Measurements from ENCODE around the gene GYPE. TPM values are rescaled to one million over a fixed set of nuclear protein-coding genes. Genes with fewer than 3 reads are reported as not detected.
"Not testable (repeated sequence)": the region's sequence is repeated elsewhere in the genome, so short reads cannot be mapped to it uniquely, and the experiment has no call there.

Gene GYPE
- polyA plus RNA-seq (2012; ENCODE audit: missing spikeins), result 2.9 TPM

DNA sequence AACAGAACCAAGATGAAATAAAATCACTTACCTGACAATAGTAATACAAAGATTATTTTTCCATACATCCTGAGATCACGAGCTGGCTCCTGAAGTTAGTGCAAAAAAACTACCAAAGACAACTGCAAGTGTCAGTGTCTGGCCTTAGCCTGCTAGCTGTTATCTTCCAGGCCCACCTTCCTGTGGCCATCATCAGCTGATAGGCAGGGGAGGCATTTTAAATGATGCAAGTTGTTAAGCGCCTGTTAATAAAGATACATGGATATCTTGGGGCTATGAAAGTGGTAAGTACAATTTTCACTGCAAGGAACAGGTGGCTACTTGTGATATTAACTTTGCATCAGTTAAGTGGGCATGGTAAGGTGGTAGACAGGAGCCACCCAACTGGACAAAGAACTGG, at the start of gene GYPE:
Gene GYPE (minus strand): TSS at position 120 of the 400 bp plus-strand sequence. CDS start 52 bp downstream, at position 68.
- DNase-seq (ENCODE audit: insufficient read length); FAIRE-seq: not testable (repeated sequence)

DNA sequence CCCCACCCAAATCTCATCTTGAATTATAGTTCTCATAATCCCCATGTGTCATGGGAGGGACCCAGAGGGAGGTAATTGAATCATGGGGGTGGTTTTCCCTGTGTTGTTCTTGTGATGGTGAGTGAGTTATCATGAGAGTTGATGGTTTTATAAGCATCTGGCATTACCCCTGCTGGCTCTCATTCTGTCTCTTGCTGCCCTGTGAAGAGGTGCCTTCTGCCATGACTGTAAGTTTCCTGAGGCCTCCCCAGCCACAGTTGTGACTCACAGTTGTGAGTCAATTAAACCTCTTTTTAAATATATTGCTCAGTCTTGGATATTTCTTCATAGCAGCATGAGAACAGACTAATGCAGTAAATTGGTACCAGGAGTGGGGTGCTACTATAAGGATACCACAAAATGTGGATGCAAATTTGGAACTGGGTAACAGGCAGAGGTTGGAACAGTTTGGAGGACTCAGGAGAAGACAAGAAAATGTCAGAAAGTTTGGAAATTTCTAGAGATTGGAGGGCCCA, 46.2 kb upstream of the GYPE start:
- not testable (repeated sequence) for DNase-seq (ENCODE audit: insufficient read length); FAIRE-seq

GRCh38 chr4:143950967-143951366, 45.6 kb upstream of the GYPE start:
- not testable (repeated sequence) for FAIRE-seq; DNase-seq (ENCODE audit: insufficient read length)

- DNase-seq (ENCODE audit: insufficient read length); FAIRE-seq: not testable (repeated sequence)
Observed at GRCh38 chr4:143950185-143950584, 44.8 kb upstream of the GYPE start.

- not testable (repeated sequence) for DNase-seq (ENCODE audit: insufficient read length); FAIRE-seq
Observed at GRCh38 chr4:143947493-143947892, 42.1 kb upstream of the GYPE start.

- FAIRE-seq; DNase-seq (ENCODE audit: insufficient read length): not testable (repeated sequence)
Observed at GRCh38 chr4:143940708-143941107, 35.3 kb upstream of the GYPE start.

- TF ChIP-seq TAF1 (IDR thresholded peaks at IDR 0.05; ENCODE audit: borderline replicate concordance, low read depth, low read length) (no peak), POLR2AphosphoS5 (IDR thresholded peaks at IDR 0.05; ENCODE audit: low read depth, low read length) (no peak), POLR2A (IDR thresholded peaks at IDR 0.05; ENCODE audit: low read depth, low read length) (no peak)
- FAIRE-seq (no peak), DNase-seq (ENCODE audit: insufficient read length) (no peak)
Observed at GRCh38 chr4:143939528-143939927, 34.2 kb upstream of the GYPE start.

GRCh38 chr4:143938890-143939289, 33.5 kb upstream of the GYPE start:
- not testable (repeated sequence) for DNase-seq (ENCODE audit: insufficient read length); FAIRE-seq

- FAIRE-seq (no peak), DNase-seq (ENCODE audit: insufficient read length) (no peak)
Observed at GRCh38 chr4:143921181-143921580, 15.8 kb upstream of the GYPE start.

DNA sequence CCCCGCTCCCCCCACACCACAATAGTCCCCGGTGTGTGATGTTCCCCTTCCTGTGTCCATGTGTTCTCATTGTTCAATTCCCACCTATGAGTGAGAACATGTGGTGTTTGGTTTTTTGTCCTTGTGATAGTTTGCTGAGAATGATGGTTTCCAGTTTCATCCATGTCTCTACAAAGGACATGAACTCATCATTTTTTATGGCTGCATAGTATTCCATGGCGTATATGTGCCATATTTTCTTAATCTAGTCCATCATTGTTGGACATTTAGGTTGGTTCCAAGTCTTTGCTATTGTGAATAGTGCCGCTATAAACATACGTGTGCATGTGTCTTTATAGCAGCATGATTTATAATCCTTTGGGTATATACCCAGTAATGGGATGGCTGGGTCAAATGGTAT, 11.1 kb upstream of the GYPE start:
- not testable (repeated sequence) for DNase-seq (ENCODE audit: insufficient read length); FAIRE-seq

More at GRCh38 chr4:143921181-143921580, 15.8 kb upstream of the GYPE start:
- no peak for TF ChIP-seq POLR2A (IDR thresholded peaks at IDR 0.05; ENCODE audit: low read depth, low read length)
- no peak for TF ChIP-seq POLR2AphosphoS5 (IDR thresholded peaks at IDR 0.05; ENCODE audit: low read depth, low read length)

DNA sequence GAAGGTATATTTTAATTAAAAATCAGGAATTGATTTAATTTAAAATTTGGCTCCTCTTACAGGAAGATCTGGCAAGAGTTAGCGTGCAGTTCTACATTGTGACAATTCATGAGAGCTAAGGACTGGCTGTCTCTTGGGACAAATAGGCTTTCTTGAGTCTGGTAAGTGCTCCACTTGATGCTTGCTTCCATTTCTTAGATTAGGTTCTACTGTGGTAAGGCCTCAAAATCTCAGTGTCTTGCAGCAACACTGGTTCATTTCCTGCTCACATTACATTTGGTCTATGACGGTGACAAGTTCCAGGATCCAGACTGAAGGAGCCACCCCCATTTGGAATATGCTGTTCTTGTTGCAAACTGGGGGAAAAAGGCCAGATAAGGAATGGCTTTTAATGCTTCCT, 7.1 kb upstream of the GYPE start:
- not testable (repeated sequence) for FAIRE-seq; DNase-seq (ENCODE audit: insufficient read length)

GRCh38 chr4:143911528-143912417, 6.4 kb upstream of the GYPE start:
- FAIRE-seq (peak; percentile 95), DNase-seq (ENCODE audit: insufficient read length) (peak; percentile 1)

GRCh38 chr4:143910906-143911305, 5.5 kb upstream of the GYPE start:
- not testable (repeated sequence) for DNase-seq (ENCODE audit: insufficient read length)
- FAIRE-seq, result peak; percentile 54

GRCh38 chr4:143907811-143908210, 2.5 kb upstream of the GYPE start:
- FAIRE-seq, result peak; percentile 76
- not testable (repeated sequence) for DNase-seq (ENCODE audit: insufficient read length)

DNA sequence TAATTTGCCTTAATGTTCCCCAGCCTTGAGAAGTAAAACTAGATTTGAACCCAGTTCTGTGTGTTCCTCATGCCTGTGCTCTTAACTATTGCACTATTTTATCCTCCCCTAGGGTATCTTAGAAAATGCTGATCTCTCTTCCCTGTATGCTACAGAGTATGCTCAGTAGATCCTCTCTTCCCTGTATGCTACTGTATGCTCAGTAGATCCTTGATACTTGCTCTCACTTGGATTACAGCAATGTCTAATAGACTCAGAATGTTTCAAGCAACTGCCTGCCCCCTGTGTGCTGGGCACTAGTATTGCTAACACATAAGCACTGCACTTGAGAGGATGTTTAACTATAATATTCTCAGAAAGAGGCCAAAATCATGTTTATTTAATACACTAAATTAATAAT, 928 bp downstream of the GYPE start:
- FAIRE-seq; DNase-seq (ENCODE audit: insufficient read length): not testable (repeated sequence)

DNA sequence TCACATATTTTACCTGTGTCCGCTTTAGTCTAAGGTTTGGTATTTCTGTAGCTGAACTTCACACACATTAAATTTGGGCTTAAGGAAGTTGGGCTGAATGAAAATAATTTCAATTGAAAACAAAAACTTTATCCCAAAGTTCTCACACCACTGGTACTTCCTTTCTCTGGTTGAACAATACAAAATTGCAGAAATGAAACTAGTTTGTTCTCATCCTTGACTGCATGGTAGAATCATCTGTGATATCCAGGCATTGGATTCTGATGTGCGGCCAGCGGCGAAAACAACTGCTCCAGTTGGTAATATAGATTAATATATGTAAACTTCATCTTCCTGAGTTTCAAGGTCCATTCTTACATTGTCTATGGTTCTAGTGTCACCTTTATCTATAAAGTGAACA, 15.0 kb downstream of the GYPE start:
- not testable (repeated sequence) for FAIRE-seq

GRCh38 chr4:143888189-143888588, 17.2 kb downstream of the GYPE start:
- not testable (repeated sequence) for FAIRE-seq; DNase-seq (ENCODE audit: insufficient read length)

More for the DNA sequence above, 15.0 kb downstream of the GYPE start:
- not testable (repeated sequence) for DNase-seq (ENCODE audit: insufficient read length)

GRCh38 chr4:143884965-143885364, 20.4 kb downstream of the GYPE start:
- not testable (repeated sequence) for FAIRE-seq; DNase-seq (ENCODE audit: insufficient read length)
